ENCODE results near the gene CAMK1G. TPM values are rescaled to one million over a fixed set of nuclear protein-coding genes. Genes with fewer than 3 reads are reported as not detected.

The CAMK1G gene
- total RNA-seq, 2 donors from 2014 or later: 0.18 to 1.6 TPM

GRCh38 chr1:209607102-209607794 is 23.7 kb downstream of the CAMK1G start:
- Histone ChIP-seq H3K27ac (no peak overlapping the region), H3K4me3 (no peak overlapping the region), H3K27me3 (replicated peaks; ENCODE audit: insufficient read depth) (no peaks in the 10 kb centered on the region), H3K4me1 (replicated peaks) (no peaks in the 10 kb centered on the region), H3K36me3 (no peaks in the 10 kb centered on the region), H3K9me3 (no peaks in the 10 kb centered on the region)
- no peak for DNase-seq (ENCODE audit: low spot score)
- TF ChIP-seq POLR2A (IDR thresholded peaks at IDR 0.05) (no peak), CTCF (IDR thresholded peaks at IDR 0.05) (no peak), POLR2AphosphoS5 (IDR thresholded peaks at IDR 0.05) (no peak)
- 62% methylated on average over 1 of the region's 1 CpG for WGBS
- intact Hi-C loops (cut with DNase I): loop anchor here (5.0 kb wide), 1 partner anchor 85 kb away; no protein-coding TSS in a partner anchor

GRCh38 chr1:209607795-209608178 is 24.3 kb downstream of the CAMK1G start:
- TF ChIP-seq POLR2AphosphoS5 (IDR thresholded peaks at IDR 0.05) (no peak), CTCF (IDR thresholded peaks at IDR 0.05) (no peak), POLR2A (IDR thresholded peaks at IDR 0.05) (no peak)
- Histone ChIP-seq H3K9me3 (no peaks in the 10 kb centered on the region), H3K36me3 (no peaks in the 10 kb centered on the region), H3K27me3 (replicated peaks; ENCODE audit: insufficient read depth) (no peaks in the 10 kb centered on the region), H3K27ac (no peak overlapping the region), H3K4me1 (replicated peaks) (no peaks in the 10 kb centered on the region), H3K4me3 (no peak overlapping the region)
- 61% methylated on average over 8 of the region's 8 CpGs for WGBS
- DNase-seq (ENCODE audit: low spot score): no peak
- intact Hi-C loops (cut with DNase I): loop anchor here (5.0 kb wide), 1 partner anchor 85 kb away; no protein-coding TSS in a partner anchor

GRCh38 chr1:209609041-209609790 is 25.7 kb downstream of the CAMK1G start:
- H3K4me1 ChIP-seq (replicated peaks): no peaks in the 10 kb centered on the region
- intact Hi-C loops (cut with DNase I): loop anchor here (5.0 kb wide), 1 partner anchor 83 kb away; no protein-coding TSS in a partner anchor
- no peak for DNase-seq (ENCODE audit: low spot score)
- H3K9me3 ChIP-seq: no peaks in the 10 kb centered on the region
- no peak for TF ChIP-seq CTCF (IDR thresholded peaks at IDR 0.05)
- no peak for TF ChIP-seq POLR2A (IDR thresholded peaks at IDR 0.05)
- no peak for TF ChIP-seq POLR2AphosphoS5 (IDR thresholded peaks at IDR 0.05)
- no peak overlapping the region for H3K27ac ChIP-seq
- H3K27me3 ChIP-seq (replicated peaks; ENCODE audit: insufficient read depth): no peaks in the 10 kb centered on the region
- no peak overlapping the region for H3K4me3 ChIP-seq
- 84% methylated on average over 9 of the region's 9 CpGs for WGBS
- no peaks in the 10 kb centered on the region for H3K36me3 ChIP-seq

- TF ChIP-seq POLR2A (IDR thresholded peaks at IDR 0.05) (no peak), CTCF (IDR thresholded peaks at IDR 0.05) (no peak), POLR2AphosphoS5 (IDR thresholded peaks at IDR 0.05) (no peak)
- no peaks in the 10 kb centered on the region for H3K9me3 ChIP-seq
- H3K4me1 ChIP-seq (replicated peaks): no peaks in the 10 kb centered on the region
- no peak for DNase-seq (ENCODE audit: low spot score)
- no peak overlapping the region for H3K4me3 ChIP-seq
- intact Hi-C loops (cut with DNase I): loop anchor here (5.0 kb wide), 1 partner anchor 82 kb away; no protein-coding TSS in a partner anchor
- no peaks in the 10 kb centered on the region for H3K27me3 ChIP-seq (replicated peaks; ENCODE audit: insufficient read depth)
- no peak overlapping the region for H3K27ac ChIP-seq
- H3K36me3 ChIP-seq: no peaks in the 10 kb centered on the region
- 85% methylated on average over 8 of the region's 8 CpGs for WGBS
These were observed 26.5 kb downstream of the CAMK1G start for GRCh38 chr1:209609791-209610630.

All from prostate gland (tissue), 2 donors.